ENCODE results near the gene FAM120AOS. TPM values are rescaled to one million over a fixed set of nuclear protein-coding genes. Genes with fewer than 3 reads are reported as not detected.

The FAM120AOS gene
- total and polyA plus RNA-seq, 2 experiments from 2014 or later: 36.6 to 43.4 TPM

DNA sequence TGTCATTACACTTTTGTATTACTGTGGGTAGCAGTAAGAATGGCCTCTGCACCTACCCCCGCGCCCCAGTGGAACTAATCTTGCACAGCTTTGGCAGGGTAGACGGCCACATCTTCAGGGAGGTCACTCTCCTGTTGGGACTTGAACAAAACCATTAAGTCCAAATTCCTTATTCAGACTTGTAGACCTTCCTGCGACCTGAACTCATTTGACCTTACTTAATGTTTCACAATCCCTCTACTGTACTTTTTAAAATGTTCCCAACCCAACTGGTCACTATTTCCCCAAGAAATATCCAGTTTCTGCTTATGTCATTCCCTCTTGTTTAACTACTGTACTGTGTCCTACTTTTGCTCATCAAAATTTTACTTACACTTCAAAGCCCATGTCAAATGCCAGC is 5.3 kb upstream of the FAM120AOS start:
- WGBS, 2 experiments (ENCODE audit: low coverage in 1 of 2, low lambda C conversion rate in 2 of 2, missing lambda C conversion rate in 2 of 2): 97 to 99% methylated on average over 4 of the region's 4 CpGs
- Histone ChIP-seq H4K20me1 (ENCODE audit: insufficient read depth) (peaks cover 23% of the 10 kb centered on the region), H3K36me3 (ENCODE audit: low read depth) (0 out of 2 replicates have a peak, but pooled peaks cover 3% of the 10 kb centered on the region), H2AFZ (no peak overlapping the region), H3K4me1 (ENCODE audit: insufficient read depth) (peaks cover 24% of the 10 kb centered on the region; the same call in 1 of the 2 replicates), H3K9me3 (ENCODE audit: low read depth) (no peaks in the 10 kb centered on the region), H3K9me2 (ENCODE audit: insufficient read depth) (no peaks in the 10 kb centered on the region), H3K9ac (no peak overlapping the region), H3K4me3 (no peak overlapping the region), H3F3A (ENCODE audit: insufficient read depth) (peaks cover 14% of the 10 kb centered on the region), H3K27me3 (replicated peaks; ENCODE audit: insufficient read depth) (no peaks in the 10 kb centered on the region), H3K4me2 (ENCODE audit: unreplicated experiment) (no peak overlapping the region), H3K27ac (no peak overlapping the region), H3K79me2 (ENCODE audit: insufficient read depth) (peaks cover 100% of the 10 kb centered on the region)
- no peak for TF ChIP-seq EZH2phosphoT487 (IDR thresholded peaks at IDR 0.05; ENCODE audit: insufficient read depth, low read depth)
- TF ChIP-seq EZH2 (IDR thresholded peaks at IDR 0.05; ENCODE audit: insufficient read depth, poor library complexity, severe bottlenecking): no peak
- DNase-seq: no peak
- in situ Hi-C loops (cut with MboI): no loop called here

DNA sequence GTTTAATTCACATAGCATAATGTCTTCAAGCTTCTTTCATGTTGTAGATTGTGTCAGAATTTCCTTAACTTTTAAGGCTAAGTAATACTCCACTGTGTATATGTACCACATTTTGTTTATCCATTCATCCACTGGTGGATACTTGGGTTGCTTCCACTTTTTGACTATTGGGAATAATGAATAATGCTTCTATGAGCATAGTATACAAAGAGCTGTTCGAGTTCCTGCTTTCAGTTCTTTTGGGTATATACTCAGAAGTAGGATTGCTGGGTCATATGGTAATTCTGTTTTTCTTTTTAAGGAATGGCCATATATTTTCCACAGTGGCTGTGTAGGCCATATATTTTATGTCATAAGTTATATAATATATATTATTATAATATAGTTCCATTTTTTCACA is 3.6 kb upstream of the FAM120AOS start:
- Histone ChIP-seq H3K79me2 (ENCODE audit: insufficient read depth) (peaks cover 99% of the 10 kb centered on the region), H3K27ac (no peak overlapping the region), H3K36me3 (ENCODE audit: low read depth) (0 out of 2 replicates have a peak, but pooled peaks cover 3% of the 10 kb centered on the region), H3K9me3 (ENCODE audit: low read depth) (no peaks in the 10 kb centered on the region), H3K9ac (no peak overlapping the region), H3K4me3 (no peak overlapping the region), H3F3A (ENCODE audit: insufficient read depth) (peaks cover 25% of the 10 kb centered on the region), H4K20me1 (ENCODE audit: insufficient read depth) (peaks cover 13% of the 10 kb centered on the region), H3K27me3 (replicated peaks; ENCODE audit: insufficient read depth) (no peaks in the 10 kb centered on the region), H3K9me2 (ENCODE audit: insufficient read depth) (no peaks in the 10 kb centered on the region), H3K4me2 (ENCODE audit: unreplicated experiment) (no peak overlapping the region), H3K4me1 (ENCODE audit: insufficient read depth) (peaks cover 24% of the 10 kb centered on the region; the same call in 1 of the 2 replicates), H2AFZ (no peak overlapping the region)
- no peak for DNase-seq
- no peak for TF ChIP-seq EZH2phosphoT487 (IDR thresholded peaks at IDR 0.05; ENCODE audit: insufficient read depth, low read depth)
- no peak for TF ChIP-seq EZH2 (IDR thresholded peaks at IDR 0.05; ENCODE audit: insufficient read depth, poor library complexity, severe bottlenecking)
- in situ Hi-C loops (cut with MboI): no loop called here
- 97 to 98% methylated on average over 1 of the region's 1 CpG for WGBS, 2 experiments (ENCODE audit: low coverage in 1 of 2, low lambda C conversion rate in 2 of 2, missing lambda C conversion rate in 2 of 2)

DNA sequence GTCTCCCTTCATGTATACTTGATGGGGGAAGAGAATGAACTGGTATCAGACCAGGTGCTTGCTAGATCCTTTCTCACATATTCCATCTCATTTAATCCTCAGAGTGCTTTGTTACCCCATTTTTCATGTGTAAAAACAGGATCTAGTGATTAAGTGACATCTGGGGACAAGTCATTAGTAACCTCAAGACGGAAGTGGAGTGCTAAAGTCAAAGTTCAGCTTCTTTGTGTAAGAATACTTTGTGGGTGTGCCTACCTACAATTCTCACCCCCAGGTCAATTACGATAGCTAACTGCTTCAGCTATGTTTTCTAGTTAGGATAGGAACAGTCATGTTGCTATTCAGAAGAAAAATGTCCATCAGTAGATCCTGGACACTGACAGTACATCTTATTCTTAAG is 3.1 kb upstream of the FAM120AOS start:
- Histone ChIP-seq H3K79me2 (ENCODE audit: insufficient read depth) (peaks cover 95% of the 10 kb centered on the region), H3F3A (ENCODE audit: insufficient read depth) (peaks cover 25% of the 10 kb centered on the region), H3K9me3 (ENCODE audit: low read depth) (no peaks in the 10 kb centered on the region), H3K36me3 (ENCODE audit: low read depth) (0 out of 2 replicates have a peak, but pooled peaks cover 3% of the 10 kb centered on the region), H3K27ac (no peak overlapping the region), H3K9ac (no peak overlapping the region), H2AFZ (no peak overlapping the region), H3K9me2 (ENCODE audit: insufficient read depth) (no peaks in the 10 kb centered on the region), H4K20me1 (ENCODE audit: insufficient read depth) (peaks cover 8% of the 10 kb centered on the region), H3K4me3 (no peak overlapping the region), H3K27me3 (replicated peaks; ENCODE audit: insufficient read depth) (no peaks in the 10 kb centered on the region), H3K4me1 (ENCODE audit: insufficient read depth) (peaks cover 24% of the 10 kb centered on the region; the same call in 1 of the 2 replicates), H3K4me2 (ENCODE audit: unreplicated experiment) (no peak overlapping the region)
- in situ Hi-C loops (cut with MboI): no loop called here
- no peak for DNase-seq
- TF ChIP-seq EZH2 (IDR thresholded peaks at IDR 0.05; ENCODE audit: insufficient read depth, poor library complexity, severe bottlenecking) (no peak), EZH2phosphoT487 (IDR thresholded peaks at IDR 0.05; ENCODE audit: insufficient read depth, low read depth) (no peak)
- 85 to 88% methylated on average over 2 of the region's 2 CpGs for WGBS, 2 experiments (ENCODE audit: low coverage in 1 of 2, low lambda C conversion rate in 2 of 2, missing lambda C conversion rate in 2 of 2)

GRCh38 chr9:93456022-93456421 is 2.6 kb upstream of the FAM120AOS start:
- in situ Hi-C loops (cut with MboI): no loop called here
- no peak overlapping the region for H3K4me2 ChIP-seq (ENCODE audit: unreplicated experiment)

More at GRCh38 chr9:93456022-93456421, 2.6 kb upstream of the FAM120AOS start:
- peaks cover 8% of the 10 kb centered on the region for H4K20me1 ChIP-seq (ENCODE audit: insufficient read depth)
- peaks cover 20% of the 10 kb centered on the region; the same call in 1 of the 2 replicates for H3K4me1 ChIP-seq (ENCODE audit: insufficient read depth)
- no peaks in the 10 kb centered on the region for H3K9me3 ChIP-seq (ENCODE audit: low read depth)
- no peak overlapping the region for H3K4me3 ChIP-seq
- no peak overlapping the region for H3K9ac ChIP-seq
- WGBS, 2 experiments (ENCODE audit: low coverage in 1 of 2, low lambda C conversion rate in 2 of 2, missing lambda C conversion rate in 2 of 2): 95 to 96% methylated on average over 1 of the region's 1 CpG
- no peaks in the 10 kb centered on the region for H3K9me2 ChIP-seq (ENCODE audit: insufficient read depth)
- DNase-seq: no peak
- no peaks in the 10 kb centered on the region for H3K27me3 ChIP-seq (replicated peaks; ENCODE audit: insufficient read depth)
- H3K79me2 ChIP-seq (ENCODE audit: insufficient read depth): peaks cover 90% of the 10 kb centered on the region
- TF ChIP-seq EZH2 (IDR thresholded peaks at IDR 0.05; ENCODE audit: insufficient read depth, poor library complexity, severe bottlenecking) (no peak), EZH2phosphoT487 (IDR thresholded peaks at IDR 0.05; ENCODE audit: insufficient read depth, low read depth) (no peak)
- no peak overlapping the region for H2AFZ ChIP-seq
- H3K36me3 ChIP-seq (ENCODE audit: low read depth): 0 out of 2 replicates have a peak, but pooled peaks cover 3% of the 10 kb centered on the region
- peaks cover 25% of the 10 kb centered on the region for H3F3A ChIP-seq (ENCODE audit: insufficient read depth)
- no peak overlapping the region for H3K27ac ChIP-seq
